22Rv1 (cell line): ENCODE data around the gene KLHL29.

Source experiments
- CTCF ChIP-seq: fragments of 450-650 bp; IDR thresholded peaks from 2 replicates; pipeline ENCODE4 v1.5.1; 2017; ENCODE audit warnings: mild to moderate bottlenecking
- ZFX ChIP-seq: fragments of 450-650 bp; IDR thresholded peaks from 2 replicates; pipeline ENCODE4 v1.6.1; 2017; ENCODE audit warnings: antibody characterized with exemption, borderline replicate concordance

DNA sequence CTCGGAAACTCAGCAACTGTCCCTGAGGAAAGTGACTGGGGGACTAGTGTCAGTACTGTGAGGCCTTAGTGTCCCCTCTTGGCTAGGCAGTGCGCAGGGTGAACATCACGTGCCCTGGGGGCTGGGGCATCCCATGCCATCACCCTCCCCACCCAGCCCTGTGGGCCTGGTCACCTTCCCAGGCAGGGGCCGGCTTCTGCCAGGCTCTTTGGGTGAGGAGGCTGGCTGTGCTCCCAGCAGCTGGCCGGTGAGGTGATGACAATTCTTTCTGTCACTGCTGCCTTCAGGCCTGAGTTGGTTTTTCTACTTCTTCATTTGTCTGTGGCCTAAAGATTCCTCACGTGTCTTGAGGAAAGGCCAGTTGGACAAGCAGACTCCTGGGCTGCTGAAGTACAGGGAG lies 180.8 kb downstream of the KLHL29 start:
- no peak for TF ChIP-seq CTCF
- TF ChIP-seq ZFX, result no peak
